Stimulated activated CD4-positive, alpha-beta T cell treated with anti-CD3 and anti-CD28 coated beads, Interleukin-4, amount 100 ng/mL, for 24 hours (primary cell): ENCODE results near the gene CACNA1C.

Experiments
- DNase-seq: peaks from one replicate; pipeline ENCODE4 v3.0.0-alpha.2; 2020

Gene CACNA1C

DNA sequence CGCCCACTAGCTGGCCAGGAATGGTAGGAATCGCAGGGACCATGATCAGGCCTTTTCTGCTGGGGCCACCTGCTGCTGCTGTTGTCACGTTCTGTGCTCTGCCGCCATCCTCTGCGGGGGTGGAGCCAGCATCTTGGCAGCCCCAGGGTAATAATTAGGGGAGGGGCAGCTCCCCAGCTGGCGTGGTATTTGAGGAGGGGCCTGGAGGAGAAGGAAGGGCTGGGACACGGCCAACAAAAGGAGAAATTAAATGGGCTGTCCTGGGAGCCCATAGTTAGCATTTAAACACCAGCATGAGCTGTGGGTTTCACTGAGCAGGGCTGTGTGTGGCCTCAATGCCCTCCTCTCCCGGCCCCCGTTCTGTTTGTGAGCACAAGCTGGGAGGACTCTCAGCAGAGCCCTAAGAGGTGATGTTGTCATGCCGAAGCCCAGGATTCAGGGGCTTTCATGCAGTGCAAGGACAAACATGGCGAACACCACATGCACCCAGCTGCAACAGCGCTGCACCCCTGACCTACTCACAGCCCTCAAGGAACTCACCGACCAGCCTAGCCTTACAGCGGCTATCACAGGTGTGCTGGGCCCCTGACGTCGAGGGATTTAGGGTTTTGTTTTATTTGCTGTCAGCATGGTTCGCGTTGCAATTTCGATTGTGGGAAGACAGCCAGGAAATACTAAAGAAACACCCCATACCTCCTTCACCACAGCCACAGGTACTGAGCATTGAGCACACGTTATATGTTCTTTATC, 324.3 kb downstream of the CACNA1C start:
- no peak for DNase-seq

DNA sequence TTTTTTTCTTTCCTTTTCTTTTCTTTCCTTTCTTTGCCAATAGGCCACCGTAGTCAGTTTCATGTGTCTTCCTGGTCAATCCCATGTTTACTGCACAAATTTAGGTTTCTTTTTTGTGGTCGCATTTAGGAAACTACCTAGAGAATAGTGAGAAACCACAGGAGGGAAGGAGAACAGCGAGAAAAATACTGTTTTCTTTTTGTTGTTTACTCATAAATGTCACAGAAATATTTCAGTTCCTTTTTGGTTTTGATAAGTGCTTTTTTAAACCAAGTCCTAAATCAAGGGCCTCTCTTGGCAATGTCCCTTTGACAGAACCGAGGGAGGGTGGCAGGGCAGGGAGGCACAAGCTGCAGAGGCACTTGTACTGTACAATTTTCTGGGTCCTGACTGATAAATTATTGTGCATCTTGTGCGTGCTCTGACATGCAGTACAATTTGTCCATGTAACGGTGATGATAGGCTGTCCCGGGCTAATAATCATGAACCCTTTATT, 326.1 kb downstream of the CACNA1C start:
- no peak for DNase-seq

- DNase-seq, result no peak
These were observed 328.2 kb downstream of the CACNA1C start for GRCh38 chr12:2380946-2381345.

- no peak for DNase-seq
These were observed 329.8 kb downstream of the CACNA1C start for GRCh38 chr12:2382370-2383155.

- no peak for DNase-seq
These were observed 330.7 kb downstream of the CACNA1C start for GRCh38 chr12:2383325-2384028.

DNA sequence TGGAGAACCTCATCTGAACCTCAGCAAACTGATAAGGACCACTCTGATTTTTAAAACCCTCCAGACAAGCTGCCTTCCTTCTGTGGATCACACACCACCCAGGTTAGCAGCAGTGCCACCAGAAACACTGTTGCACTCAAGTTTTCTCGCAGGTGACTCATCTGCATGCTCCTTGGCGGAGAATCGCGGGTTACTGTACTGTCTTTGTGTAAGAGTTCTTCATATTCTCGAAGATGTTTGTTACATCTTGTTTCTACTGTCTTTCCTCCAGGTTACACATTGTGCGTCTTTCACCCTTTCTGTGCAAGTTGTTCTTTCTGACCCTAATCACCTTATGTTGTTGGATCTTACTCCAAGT, 331.2 kb downstream of the CACNA1C start:
- DNase-seq, result no peak

GRCh38 chr12:2384533-2385351, 332.0 kb downstream of the CACNA1C start:
- no peak for DNase-seq

DNA sequence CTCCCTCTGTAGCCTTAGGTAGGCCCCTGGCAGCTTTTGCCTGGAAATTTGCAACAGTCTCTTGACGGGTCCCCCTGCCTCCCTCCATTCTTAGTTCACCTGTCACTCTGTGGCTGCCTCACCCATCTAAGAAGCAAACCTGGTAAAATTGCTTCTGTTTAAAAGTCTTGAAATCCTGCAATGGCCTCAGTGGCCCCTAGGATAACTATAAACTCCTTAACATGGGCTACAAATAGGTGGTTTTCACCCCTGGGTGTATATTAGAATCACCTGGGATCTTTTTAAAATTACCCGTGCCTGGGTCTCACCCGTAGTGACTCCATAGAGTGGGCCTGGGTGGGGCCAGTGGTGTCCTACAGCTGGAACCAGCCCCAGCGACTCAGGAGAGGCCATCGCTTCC, 332.7 kb downstream of the CACNA1C start:
- DNase-seq, result no peak

DNA sequence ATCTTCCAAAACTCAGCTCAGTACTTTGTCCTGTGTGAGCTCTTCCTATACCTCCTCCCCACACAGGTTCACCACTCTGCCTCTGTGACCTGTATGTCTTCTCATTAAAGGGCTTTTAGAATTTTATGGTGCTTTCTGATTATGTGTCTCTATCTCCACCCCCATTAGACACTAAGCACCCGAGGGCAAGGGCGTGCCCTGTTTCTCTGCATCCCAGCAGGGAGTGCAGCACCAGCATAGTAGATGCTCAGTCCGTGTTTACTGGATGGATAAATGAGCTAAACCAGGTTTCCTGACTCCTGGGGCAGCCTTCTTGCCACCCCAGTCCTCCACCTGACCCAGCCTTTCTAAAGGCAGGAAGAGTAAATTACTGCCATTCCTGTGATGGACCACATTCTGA, 333.8 kb downstream of the CACNA1C start:
- DNase-seq, result no peak

DNA sequence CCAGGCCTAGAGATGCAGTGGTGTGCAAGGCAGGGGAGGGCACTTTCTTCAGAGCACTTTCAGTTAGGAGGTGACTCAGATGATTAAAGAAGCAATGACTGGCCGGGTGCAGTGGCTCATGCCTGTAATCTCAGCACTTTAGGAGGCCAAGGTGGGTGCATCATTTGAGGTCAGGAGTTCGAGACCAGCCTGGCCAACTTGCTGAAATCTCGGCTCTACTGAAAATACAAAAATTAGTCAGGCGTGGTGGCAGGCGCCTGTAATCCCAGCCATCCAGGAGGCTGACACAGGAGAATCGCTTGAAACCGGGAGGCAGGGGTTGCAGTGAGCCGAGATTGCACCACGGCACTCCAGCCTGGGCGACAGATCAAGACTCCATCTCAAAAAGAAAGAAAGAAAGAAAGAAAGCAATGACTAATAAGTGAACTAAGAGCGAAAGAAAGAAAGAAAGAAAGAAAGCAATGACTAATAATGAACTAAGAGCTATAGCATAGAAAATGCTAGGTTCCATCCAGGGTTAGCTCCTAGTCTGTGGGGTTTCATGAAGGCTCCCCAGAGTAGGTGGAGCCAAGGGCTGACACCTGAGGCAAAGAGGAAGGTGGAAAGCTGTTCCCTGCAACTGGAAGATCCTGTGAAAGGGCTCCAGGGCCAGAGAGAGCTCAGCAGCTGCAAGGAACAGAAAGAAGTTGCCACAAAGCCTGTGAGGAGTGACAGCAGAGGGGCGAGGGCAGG, 334.5 kb downstream of the CACNA1C start:
- DNase-seq, result peak; percentile 23

- no peak for DNase-seq
These were observed 336.4 kb downstream of the CACNA1C start for GRCh38 chr12:2389079-2389790.

GRCh38 chr12:2390133-2390532, 337.3 kb downstream of the CACNA1C start:
- DNase-seq, result no peak

GRCh38 chr12:2390850-2391390, 338.1 kb downstream of the CACNA1C start:
- DNase-seq, result no peak

GRCh38 chr12:2391740-2392331, 339.0 kb downstream of the CACNA1C start:
- no peak for DNase-seq

GRCh38 chr12:2393016-2393415, 340.2 kb downstream of the CACNA1C start:
- DNase-seq, result no peak

DNA sequence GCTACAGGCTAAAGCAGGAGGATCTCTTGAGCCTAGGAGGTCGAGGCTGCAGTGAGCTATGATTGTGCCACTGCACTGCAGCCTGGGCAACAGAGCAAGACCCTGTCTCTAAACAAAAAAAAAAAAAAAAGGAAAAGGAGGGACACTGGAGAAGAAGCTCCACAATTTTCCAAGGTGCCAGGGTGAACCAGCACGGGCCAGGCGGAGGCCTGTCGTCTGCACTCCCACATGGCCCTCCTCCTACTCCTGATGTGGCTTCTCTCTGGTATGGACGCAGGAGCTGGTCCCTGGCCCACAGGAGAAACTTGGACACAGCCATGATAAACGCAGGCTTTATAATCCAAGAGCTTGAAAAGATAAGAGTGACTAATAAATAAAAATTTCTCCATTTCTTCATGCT, 341.2 kb downstream of the CACNA1C start:
- no peak for DNase-seq

DNA sequence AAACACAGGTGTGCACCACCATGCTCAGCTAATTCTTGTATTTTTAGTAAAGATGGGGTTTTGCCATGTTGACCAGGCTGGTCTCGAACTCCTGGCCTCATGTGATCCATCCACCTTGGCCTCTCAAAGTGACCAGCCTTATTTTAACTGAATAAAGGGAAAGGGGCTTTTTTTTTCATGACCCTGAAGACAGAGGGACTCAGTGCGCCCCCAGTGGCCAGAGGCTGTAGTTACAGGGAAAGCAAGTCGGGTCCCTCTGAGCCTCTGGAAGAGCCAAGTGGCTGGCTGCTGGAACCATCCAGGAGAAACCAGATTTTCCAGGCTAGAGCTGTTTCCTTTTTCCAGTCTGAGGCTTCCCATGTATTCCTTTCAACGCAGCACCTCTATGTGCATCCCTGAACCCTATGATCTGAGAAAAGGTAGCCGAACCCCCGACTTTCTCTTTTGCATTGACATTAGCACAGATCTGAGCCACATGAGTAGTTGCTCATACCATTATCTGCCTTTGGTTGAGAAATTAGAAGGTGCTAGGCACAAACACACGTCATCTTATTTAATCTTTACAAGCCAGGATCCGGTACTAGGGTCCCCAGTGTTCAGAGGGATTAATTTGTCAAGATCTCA, 342.7 kb downstream of the CACNA1C start:
- DNase-seq, result peak; percentile 31

- no peak for DNase-seq
These were observed 343.7 kb downstream of the CACNA1C start for GRCh38 chr12:2396448-2396871.

GRCh38 chr12:2397356-2398045, 344.7 kb downstream of the CACNA1C start:
- no peak for DNase-seq
